ENCODE data around the gene KMT2E.

KMT2E gene

GRCh38 chr7:105084581-105084980 lies 70.6 kb downstream of the KMT2E start:
- no peak for DNase-seq

- no peak for DNase-seq
Observed at GRCh38 chr7:105086850-105087249, 72.8 kb downstream of the KMT2E start.

GRCh38 chr7:105087981-105088380 lies 74.0 kb downstream of the KMT2E start:
- DNase-seq, result no peak

GRCh38 chr7:105088456-105088855 lies 74.5 kb downstream of the KMT2E start:
- DNase-seq, result no peak

GRCh38 chr7:105094966-105095365 lies 81.0 kb downstream of the KMT2E start:
- no peak for DNase-seq

GRCh38 chr7:105096306-105096705 lies 82.3 kb downstream of the KMT2E start:
- no peak for DNase-seq

GRCh38 chr7:105097619-105098018 lies 83.6 kb downstream of the KMT2E start:
- DNase-seq, result no peak

GRCh38 chr7:105098863-105099515 lies 85.0 kb downstream of the KMT2E start:
- no peak for DNase-seq

- no peak for DNase-seq
Observed at GRCh38 chr7:105101864-105102263, 87.9 kb downstream of the KMT2E start.

GRCh38 chr7:105102557-105103352 lies 88.8 kb downstream of the KMT2E start:
- no peak for DNase-seq

- DNase-seq, result no peak
Observed at GRCh38 chr7:105105579-105105978, 91.6 kb downstream of the KMT2E start.

- no peak for DNase-seq
Observed at GRCh38 chr7:105106473-105106872, 92.5 kb downstream of the KMT2E start.

- DNase-seq, result no peak
Observed at GRCh38 chr7:105107458-105107857, 93.5 kb downstream of the KMT2E start.

- no peak for DNase-seq
Observed at GRCh38 chr7:105112440-105113418, 98.7 kb downstream of the KMT2E start.

- no peak for DNase-seq
Observed at GRCh38 chr7:105118612-105119600, 104.9 kb downstream of the KMT2E start.

GRCh38 chr7:105122619-105123018 lies 108.6 kb downstream of the KMT2E start:
- no peak for DNase-seq

GRCh38 chr7:105125745-105126144 lies 111.7 kb downstream of the KMT2E start:
- DNase-seq, result no peak

- no peak for DNase-seq
Observed at GRCh38 chr7:105126436-105126975, 112.5 kb downstream of the KMT2E start.

GRCh38 chr7:105127179-105127578 lies 113.2 kb downstream of the KMT2E start:
- DNase-seq, result no peak

GRCh38 chr7:105130048-105130447 lies 116.0 kb downstream of the KMT2E start:
- no peak for DNase-seq

- no peak for DNase-seq
Observed at GRCh38 chr7:105130580-105130979, 116.6 kb downstream of the KMT2E start.
